HL-60 (cell line): ENCODE data around the gene ASB12.

Experiments
- DNase-seq, 2 experiments: peaks; one replicate each; pipeline ENCODE4 v3.0.0-alpha.2; 2010 to 2020; ENCODE audit warnings: low read depth in 1 of 2, low spot score in 1 of 2
- H3K27ac ChIP-seq: fragments of 250-450 bp; sonication (Bioruptor Pico); replicated peaks from 2 replicates; pipeline ENCODE4 v1.5.1; 2020; ENCODE audit warnings: mild to moderate bottlenecking, moderate library complexity
- H3K27me3 ChIP-seq: fragments of 250-450 bp; sonication (Bioruptor Pico); 2 replicates; pipeline ENCODE4 v1.5.1; 2021; ENCODE audit warnings: mild to moderate bottlenecking, moderate library complexity; ENCODE audit not compliant: insufficient read depth, poor library complexity, severe bottlenecking
- H3K4me3 ChIP-seq: replicated peaks from 2 replicates; pipeline ENCODE4 v1.5.1; 2011; ENCODE audit warnings: mild to moderate bottlenecking, control low read depth, low read length; ENCODE audit not compliant: insufficient read depth
- CTCF ChIP-seq: IDR thresholded peaks from one replicate; pipeline ENCODE4 v1.5.1; 2011; ENCODE audit warnings: low read length, control low read depth, inconsistent platforms; ENCODE audit not compliant: insufficient read depth
- GABPA ChIP-seq: IDR thresholded peaks from 2 replicates; pipeline ENCODE4 v1.6.1; 2012; ENCODE audit warnings: low read depth
- POLR2AphosphoS5 ChIP-seq: IDR thresholded peaks from 2 replicates; pipeline ENCODE4 v1.6.1; 2012; ENCODE audit warnings: low read depth
- REST ChIP-seq: IDR thresholded peaks from 2 replicates; pipeline ENCODE4 v1.6.1; 2012; ENCODE audit warnings: low read depth; ENCODE audit not compliant: insufficient replicate concordance
- SPI1 ChIP-seq: IDR thresholded peaks from 2 replicates; pipeline ENCODE4 v1.6.1; 2012; ENCODE audit warnings: low read depth, mild to moderate bottlenecking, borderline replicate concordance

ASB12 gene

GRCh38 chrX:64192673-64193072 is 37.7 kb downstream of the ASB12 start:
- TF ChIP-seq SPI1 (no peak), POLR2AphosphoS5 (no peak), GABPA (no peak), CTCF (no peak), REST (no peak)
- no peak for DNase-seq

GRCh38 chrX:64192040-64192439 is 38.4 kb downstream of the ASB12 start:
- no peaks in the 10 kb centered on the region for H3K27me3 ChIP-seq
- no peak overlapping the region for H3K4me3 ChIP-seq
- DNase-seq: no peak
- no peak overlapping the region for H3K27ac ChIP-seq
- no peak for TF ChIP-seq REST
- no peak for TF ChIP-seq GABPA
- no peak for TF ChIP-seq CTCF
- no peak for TF ChIP-seq POLR2AphosphoS5
- TF ChIP-seq SPI1: no peak

More at GRCh38 chrX:64192673-64193072, 37.7 kb downstream of the ASB12 start:
- no peak overlapping the region for H3K27ac ChIP-seq
- H3K4me3 ChIP-seq: no peak overlapping the region
- H3K27me3 ChIP-seq: no peaks in the 10 kb centered on the region

GRCh38 chrX:64191281-64192010 is 39.0 kb downstream of the ASB12 start:
- TF ChIP-seq POLR2AphosphoS5 (no peak), REST (no peak), CTCF (no peak), GABPA (no peak), SPI1 (no peak)
- Histone ChIP-seq H3K27me3 (no peaks in the 10 kb centered on the region), H3K27ac (no peak overlapping the region), H3K4me3 (no peak overlapping the region)
- DNase-seq: no peak
